DND-41 (cell line): ENCODE results near the gene GRIK4.

Experiments used
- ATAC-seq: fragments of 200-7000 bp; cut with Tn5 transposase; 3 replicates; pipeline ENCODE4 v1.9.1; 2021; ENCODE audit warnings: low read depth; ENCODE audit not compliant: insufficient read depth
- DNase-seq: peaks from one replicate; pipeline ENCODE4 v3.0.0-alpha.2; 2020
- H2AFZ ChIP-seq: 2 replicates; pipeline ENCODE4 v1.6.0; 2012; ENCODE audit warnings: low read depth, low read length
- H3K27ac ChIP-seq: 2 replicates; pipeline ENCODE4 v1.5.1; 2012; ENCODE audit warnings: low read length, inconsistent platforms
- H3K27me3 ChIP-seq: fragments of 200-600 bp; sonication (generic); 2 replicates; pipeline ENCODE4 v1.6.0; 2012; ENCODE audit warnings: low read length, mild to moderate bottlenecking, inconsistent platforms; ENCODE audit not compliant: insufficient read depth, poor library complexity
- H3K36me3 ChIP-seq: 2 replicates; pipeline ENCODE4 v1.5.1; 2012; ENCODE audit warnings: low read length, inconsistent platforms; ENCODE audit not compliant: insufficient read depth
- H3K4me1 ChIP-seq: 2 replicates; pipeline ENCODE4 v1.5.1; 2012; ENCODE audit warnings: mild to moderate bottlenecking, low read length; ENCODE audit not compliant: insufficient read depth
- H3K4me2 ChIP-seq: 2 replicates; pipeline ENCODE4 v1.6.0; 2012; ENCODE audit warnings: mild to moderate bottlenecking, moderate library complexity, low read length, inconsistent platforms; ENCODE audit not compliant: insufficient read depth
- H3K4me3 ChIP-seq, 2 experiments: fragments of 200-600 bp in 1 of 2; shearing (Covaris generic) in 1 of 2; 2 replicates each; pipeline ENCODE4 v1.5.1; 2012 to 2016; ENCODE audit warnings: inconsistent platforms in 2 of 2, low read length in 2 of 2, mild to moderate bottlenecking in 2 of 2, low read depth in 1 of 2, moderate library complexity in 1 of 2
- H3K79me2 ChIP-seq: 2 replicates; pipeline ENCODE4 v1.6.0; 2012; ENCODE audit warnings: low read length, inconsistent platforms; ENCODE audit not compliant: insufficient read depth
- H3K9ac ChIP-seq: 2 replicates; pipeline ENCODE4 v1.6.0; 2012; ENCODE audit warnings: low read depth, mild to moderate bottlenecking, inconsistent platforms, low read length, moderate library complexity
- H3K9me3 ChIP-seq: 2 replicates; pipeline ENCODE4 v1.5.1; 2012; ENCODE audit warnings: low read length, moderate library complexity, mild to moderate bottlenecking, inconsistent platforms; ENCODE audit not compliant: insufficient read depth, severe bottlenecking
- H4K20me1 ChIP-seq: 2 replicates; pipeline ENCODE4 v1.6.0; 2012; ENCODE audit warnings: low read length; ENCODE audit not compliant: insufficient read depth
- CTCF ChIP-seq: IDR thresholded peaks from 2 replicates; pipeline ENCODE4 v1.5.1; 2012; ENCODE audit warnings: borderline replicate concordance, low read length, moderate library complexity, mild to moderate bottlenecking; ENCODE audit not compliant: poor library complexity, severe bottlenecking; ENCODE audit errors: extremely low read depth
- EZH2 ChIP-seq: IDR thresholded peaks from 3 replicates; pipeline ENCODE4 v1.6.1; 2012; ENCODE audit warnings: borderline replicate concordance, low read depth, mild to moderate bottlenecking, moderate library complexity, low read length, inconsistent platforms; ENCODE audit not compliant: severe bottlenecking

The GRIK4 gene

GRCh38 chr11:120747850-120748814 lies 236.6 kb downstream of the GRIK4 start:
- H3K4me3 ChIP-seq, result no peak overlapping the region
- no peak overlapping the region for H2AFZ ChIP-seq
- no peaks in the 10 kb centered on the region for H3K9me3 ChIP-seq
- no peak for TF ChIP-seq EZH2
- no peak for TF ChIP-seq CTCF
- no peaks in the 10 kb centered on the region for H3K79me2 ChIP-seq
- peaks cover 39% of the 10 kb centered on the region for H3K27me3 ChIP-seq
- H3K4me1 ChIP-seq, result no peaks in the 10 kb centered on the region
- ATAC-seq, result no peak
- DNase-seq, result no peak
- no peaks in the 10 kb centered on the region for H3K36me3 ChIP-seq
- no peak overlapping the region for H3K4me2 ChIP-seq
- H3K9ac ChIP-seq, result no peak overlapping the region
- peaks cover 5% of the 10 kb centered on the region; the same call in 1 of the 2 replicates for H4K20me1 ChIP-seq
- no peak overlapping the region for H3K27ac ChIP-seq

- no peak overlapping the region for H2AFZ ChIP-seq
- ATAC-seq, result no peak
- H4K20me1 ChIP-seq, result peaks cover 5% of the 10 kb centered on the region; the same call in 1 of the 2 replicates
- no peak overlapping the region for H3K4me2 ChIP-seq
- H3K4me3 ChIP-seq, result no peak overlapping the region
- H3K9me3 ChIP-seq, result no peaks in the 10 kb centered on the region
- H3K27ac ChIP-seq, result no peak overlapping the region
- TF ChIP-seq CTCF (no peak), EZH2 (no peak)
- no peak overlapping the region for H3K9ac ChIP-seq
- no peaks in the 10 kb centered on the region for H3K36me3 ChIP-seq
- H3K79me2 ChIP-seq, result no peaks in the 10 kb centered on the region
- H3K4me1 ChIP-seq, result no peaks in the 10 kb centered on the region
- peaks cover 32% of the 10 kb centered on the region for H3K27me3 ChIP-seq
- no peak for DNase-seq
Observed at GRCh38 chr11:120749395-120749794, 237.8 kb downstream of the GRIK4 start.

GRCh38 chr11:120750647-120751549 lies 239.3 kb downstream of the GRIK4 start:
- no peaks in the 10 kb centered on the region for H3K4me1 ChIP-seq
- no peak overlapping the region for H3K4me3 ChIP-seq
- no peak overlapping the region for H3K27ac ChIP-seq
- DNase-seq, result no peak
- no peaks in the 10 kb centered on the region for H3K9me3 ChIP-seq
- TF ChIP-seq EZH2 (no peak), CTCF (no peak)
- no peak overlapping the region for H2AFZ ChIP-seq
- H3K9ac ChIP-seq, result no peak overlapping the region
- peaks cover 5% of the 10 kb centered on the region; the same call in 1 of the 2 replicates for H4K20me1 ChIP-seq
- no peaks in the 10 kb centered on the region for H3K36me3 ChIP-seq
- ATAC-seq, result no peak
- H3K27me3 ChIP-seq, result peaks cover 30% of the 10 kb centered on the region
- H3K4me2 ChIP-seq, result no peak overlapping the region
- no peaks in the 10 kb centered on the region for H3K79me2 ChIP-seq
